HL-60/S4 treated with retinoic acid at 250 ng/mL for 4 days and 3 days (cell line): ENCODE data around the gene PLXNC1.

Experiments used
- in situ Hi-C: fragments of 300-500 bp; cut with MboI; formaldehyde crosslinking; loops from 2 replicates; pipeline ENCODE4 v1.7.0; 2022; ENCODE audit warnings: low sequenced_read_pairs

PLXNC1 gene

GRCh38 chr12:94200069-94200468 is 51.7 kb downstream of the PLXNC1 start:
- in situ Hi-C loops: no loop called here

- in situ Hi-C loops: no loop called here
Measured at GRCh38 chr12:94200695-94201094, 52.3 kb downstream of the PLXNC1 start.

- in situ Hi-C loops: no loop called here
Measured at GRCh38 chr12:94202245-94203180, 54.1 kb downstream of the PLXNC1 start.

GRCh38 chr12:94203181-94203546 is 54.8 kb downstream of the PLXNC1 start:
- in situ Hi-C loops: no loop called here

GRCh38 chr12:94203796-94204195 is 55.4 kb downstream of the PLXNC1 start:
- in situ Hi-C loops: no loop called here

GRCh38 chr12:94204499-94205247 is 56.3 kb downstream of the PLXNC1 start:
- in situ Hi-C loops: no loop called here

GRCh38 chr12:94205822-94206221 is 57.4 kb downstream of the PLXNC1 start:
- in situ Hi-C loops: no loop called here

- in situ Hi-C loops: no loop called here
Measured at GRCh38 chr12:94206886-94207285, 58.5 kb downstream of the PLXNC1 start.

- in situ Hi-C loops: no loop called here
Measured at GRCh38 chr12:94207467-94207848, 59.1 kb downstream of the PLXNC1 start.

- in situ Hi-C loops: no loop called here
Measured at GRCh38 chr12:94207849-94208621, 59.7 kb downstream of the PLXNC1 start.

- in situ Hi-C loops: no loop called here
Measured at GRCh38 chr12:94208622-94208966, 60.2 kb downstream of the PLXNC1 start.

GRCh38 chr12:94209240-94209639 is 60.9 kb downstream of the PLXNC1 start:
- in situ Hi-C loops: no loop called here

- in situ Hi-C loops: no loop called here
Measured at GRCh38 chr12:94211021-94211420, 62.6 kb downstream of the PLXNC1 start.

GRCh38 chr12:94218233-94218632 is 69.9 kb downstream of the PLXNC1 start:
- in situ Hi-C loops: no loop called here

- in situ Hi-C loops: no loop called here
Measured at GRCh38 chr12:94219622-94220302, 71.4 kb downstream of the PLXNC1 start.

GRCh38 chr12:94220804-94221203 is 72.4 kb downstream of the PLXNC1 start:
- in situ Hi-C loops: no loop called here

- in situ Hi-C loops: no loop called here
Measured at GRCh38 chr12:94222351-94223084, 74.1 kb downstream of the PLXNC1 start.

- in situ Hi-C loops: no loop called here
Measured at GRCh38 chr12:94223842-94224241, 75.5 kb downstream of the PLXNC1 start.

- in situ Hi-C loops: no loop called here
Measured at GRCh38 chr12:94225506-94225905, 77.1 kb downstream of the PLXNC1 start.

GRCh38 chr12:94225947-94226630 is 77.7 kb downstream of the PLXNC1 start:
- in situ Hi-C loops: no loop called here
